MM.1S (cell line): ENCODE measurements around the gene GBF1.

Experiments used
- EZH2 ChIP-seq: fragments of 300-600 bp; sonication (generic); optimal IDR thresholded peaks from 2 replicates; pipeline ENCODE3; 2017; ENCODE audit warnings: low read depth, mild to moderate bottlenecking, antibody characterized with exemption, low read length, mixed read lengths
- EZH2phosphoT487 ChIP-seq: fragments of 300-600 bp; sonication (generic); IDR thresholded peaks from 2 replicates; pipeline ENCODE4 v1.6.1; 2018; ENCODE audit warnings: antibody characterized with exemption, low read length
- TF ChIP-seq, protein P1 (sequence below): fragments of 300-600 bp; sonication (generic); IDR thresholded peaks from 2 replicates; pipeline ENCODE4 v1.5.1; 2016; ENCODE audit warnings: antibody characterized with exemption, low read length, mixed read lengths

DNA sequence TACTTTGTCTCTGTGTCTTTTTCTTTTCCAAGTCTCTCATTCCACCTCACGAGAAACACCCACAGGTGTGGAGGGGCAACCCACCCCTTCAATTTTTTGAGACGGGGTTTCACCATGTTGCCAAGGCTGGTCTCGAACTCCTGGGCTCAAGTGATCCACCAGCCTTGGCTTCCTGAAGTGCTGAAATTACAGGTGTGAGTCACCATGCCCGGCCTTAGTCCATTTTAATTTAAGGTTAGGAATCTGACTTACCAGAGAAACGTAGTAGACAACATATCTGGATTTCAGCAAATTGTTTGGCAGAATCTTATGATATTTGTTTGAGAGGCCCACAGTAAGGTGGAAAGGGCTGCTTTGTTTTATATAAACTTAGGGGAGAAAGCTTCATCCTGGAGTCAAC is 147.0 kb downstream of the GBF1 start:
- TF ChIP-seq, protein P1, sequence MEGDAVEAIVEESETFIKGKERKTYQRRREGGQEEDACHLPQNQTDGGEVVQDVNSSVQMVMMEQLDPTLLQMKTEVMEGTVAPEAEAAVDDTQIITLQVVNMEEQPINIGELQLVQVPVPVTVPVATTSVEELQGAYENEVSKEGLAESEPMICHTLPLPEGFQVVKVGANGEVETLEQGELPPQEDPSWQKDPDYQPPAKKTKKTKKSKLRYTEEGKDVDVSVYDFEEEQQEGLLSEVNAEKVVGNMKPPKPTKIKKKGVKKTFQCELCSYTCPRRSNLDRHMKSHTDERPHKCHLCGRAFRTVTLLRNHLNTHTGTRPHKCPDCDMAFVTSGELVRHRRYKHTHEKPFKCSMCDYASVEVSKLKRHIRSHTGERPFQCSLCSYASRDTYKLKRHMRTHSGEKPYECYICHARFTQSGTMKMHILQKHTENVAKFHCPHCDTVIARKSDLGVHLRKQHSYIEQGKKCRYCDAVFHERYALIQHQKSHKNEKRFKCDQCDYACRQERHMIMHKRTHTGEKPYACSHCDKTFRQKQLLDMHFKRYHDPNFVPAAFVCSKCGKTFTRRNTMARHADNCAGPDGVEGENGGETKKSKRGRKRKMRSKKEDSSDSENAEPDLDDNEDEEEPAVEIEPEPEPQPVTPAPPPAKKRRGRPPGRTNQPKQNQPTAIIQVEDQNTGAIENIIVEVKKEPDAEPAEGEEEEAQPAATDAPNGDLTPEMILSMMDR, result no peak
- no peak for TF ChIP-seq EZH2phosphoT487
- TF ChIP-seq EZH2, result no peak
